ENCODE measurements around the gene RRN3. TPM values are rescaled to one million over a fixed set of nuclear protein-coding genes. Genes with fewer than 3 reads are reported as not detected.
"Not testable (repeated sequence)": the region's sequence is repeated elsewhere in the genome, so short reads cannot be mapped to it uniquely, and the experiment has no call there.

RRN3 gene
- total RNA-seq, 4 donors from 2014 or later = 24.7 to 56.9 (median 38.1) TPM

- TF ChIP-seq, protein P1, sequence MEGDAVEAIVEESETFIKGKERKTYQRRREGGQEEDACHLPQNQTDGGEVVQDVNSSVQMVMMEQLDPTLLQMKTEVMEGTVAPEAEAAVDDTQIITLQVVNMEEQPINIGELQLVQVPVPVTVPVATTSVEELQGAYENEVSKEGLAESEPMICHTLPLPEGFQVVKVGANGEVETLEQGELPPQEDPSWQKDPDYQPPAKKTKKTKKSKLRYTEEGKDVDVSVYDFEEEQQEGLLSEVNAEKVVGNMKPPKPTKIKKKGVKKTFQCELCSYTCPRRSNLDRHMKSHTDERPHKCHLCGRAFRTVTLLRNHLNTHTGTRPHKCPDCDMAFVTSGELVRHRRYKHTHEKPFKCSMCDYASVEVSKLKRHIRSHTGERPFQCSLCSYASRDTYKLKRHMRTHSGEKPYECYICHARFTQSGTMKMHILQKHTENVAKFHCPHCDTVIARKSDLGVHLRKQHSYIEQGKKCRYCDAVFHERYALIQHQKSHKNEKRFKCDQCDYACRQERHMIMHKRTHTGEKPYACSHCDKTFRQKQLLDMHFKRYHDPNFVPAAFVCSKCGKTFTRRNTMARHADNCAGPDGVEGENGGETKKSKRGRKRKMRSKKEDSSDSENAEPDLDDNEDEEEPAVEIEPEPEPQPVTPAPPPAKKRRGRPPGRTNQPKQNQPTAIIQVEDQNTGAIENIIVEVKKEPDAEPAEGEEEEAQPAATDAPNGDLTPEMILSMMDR (IDR thresholded peaks at IDR 0.05) = no peak
- TF ChIP-seq POLR2A (IDR thresholded peaks at IDR 0.05) = no peak
- Histone ChIP-seq H3K36me3 (no peaks in the 10 kb centered on the region), H3K27ac (no peak overlapping the region), H3K4me1 (no peaks in the 10 kb centered on the region), H3K9me3 (no peaks in the 10 kb centered on the region), H3K4me3 (no peak overlapping the region), H3K27me3 (no peaks in the 10 kb centered on the region)
- intact Hi-C loops (cut with DNase I; ENCODE audit: low total_unique reads) = no loop called here
- no peak for DNase-seq
Observed at GRCh38 chr16:15033309-15033707, 60.8 kb downstream of the RRN3 start.

GRCh38 chr16:15032547-15033308 lies 61.3 kb downstream of the RRN3 start:
- no peak overlapping the region for H3K27ac ChIP-seq
- H3K9me3 ChIP-seq = no peaks in the 10 kb centered on the region
- no peaks in the 10 kb centered on the region for H3K4me1 ChIP-seq
- no peak overlapping the region for H3K4me3 ChIP-seq
- intact Hi-C loops (cut with DNase I; ENCODE audit: low total_unique reads) = no loop called here
- no peaks in the 10 kb centered on the region for H3K27me3 ChIP-seq
- H3K36me3 ChIP-seq = no peaks in the 10 kb centered on the region
- TF ChIP-seq, protein P1 (IDR thresholded peaks at IDR 0.05) = no peak
- TF ChIP-seq POLR2A (IDR thresholded peaks at IDR 0.05) = no peak
- no peak for DNase-seq

DNA sequence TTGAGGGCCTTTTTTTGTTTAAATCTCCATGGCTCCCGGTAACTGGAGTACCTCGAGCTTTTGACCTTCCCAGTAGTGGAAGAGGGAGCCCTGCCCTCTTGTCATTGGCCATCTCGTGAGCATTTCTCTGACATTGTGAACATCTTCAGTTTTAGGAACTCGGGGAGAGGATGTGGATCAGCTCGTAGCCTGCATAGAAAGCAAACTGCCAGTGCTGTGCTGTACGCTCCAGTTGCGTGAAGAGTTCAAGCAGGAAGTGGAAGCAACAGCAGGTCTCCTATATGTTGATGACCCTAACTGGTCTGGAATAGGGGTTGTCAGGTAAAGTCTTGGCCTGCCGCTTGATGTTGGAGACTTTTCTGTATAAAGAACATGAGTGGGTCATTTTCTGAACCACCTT lies 62.5 kb downstream of the RRN3 start:
- Histone ChIP-seq H3K27me3 (no peaks in the 10 kb centered on the region), H3K9me3 (no peaks in the 10 kb centered on the region), H3K4me3 (no peak overlapping the region), H3K4me1 (no peaks in the 10 kb centered on the region), H3K36me3 (no peaks in the 10 kb centered on the region), H3K27ac (no peak overlapping the region)
- TF ChIP-seq, protein P1 (IDR thresholded peaks at IDR 0.05) = no peak
- TF ChIP-seq POLR2A (IDR thresholded peaks at IDR 0.05) = no peak
- no peak for DNase-seq
- intact Hi-C loops (cut with DNase I; ENCODE audit: low total_unique reads) = no loop called here

- Histone ChIP-seq H3K9me3 (no peaks in the 10 kb centered on the region), H3K27ac (no peak overlapping the region), H3K4me1 (no peaks in the 10 kb centered on the region), H3K4me3 (no peak overlapping the region), H3K36me3 (no peaks in the 10 kb centered on the region), H3K27me3 (no peaks in the 10 kb centered on the region)
- peak in 1 of 2 donors; percentile 14 for DNase-seq
- TF ChIP-seq POLR2A (IDR thresholded peaks at IDR 0.05) = no peak
- TF ChIP-seq, protein P1 (IDR thresholded peaks at IDR 0.05) = no peak
- intact Hi-C loops (cut with DNase I; ENCODE audit: low total_unique reads) = no loop called here
Observed at GRCh38 chr16:15031179-15031578, 62.9 kb downstream of the RRN3 start.

DNA sequence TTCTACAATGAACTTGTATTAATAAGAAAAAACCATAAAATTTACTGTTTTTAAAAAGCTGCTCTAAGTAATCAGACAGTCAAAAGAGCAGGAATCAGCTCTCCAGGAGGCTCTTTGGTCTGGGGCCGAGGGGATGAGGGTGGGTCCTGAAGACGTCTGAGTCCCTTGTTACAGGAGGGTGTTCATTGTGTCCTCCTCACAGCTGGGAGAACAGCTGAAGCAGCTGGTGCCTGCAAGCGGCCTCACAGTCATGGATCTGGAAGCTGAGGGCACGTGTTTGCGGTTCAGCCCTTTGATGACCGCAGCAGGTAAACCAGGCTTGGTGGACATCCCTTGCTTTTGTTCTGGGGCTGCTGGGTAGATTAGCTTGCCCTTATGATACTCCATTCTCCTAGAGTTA lies 64.3 kb downstream of the RRN3 start:
- intact Hi-C loops (cut with DNase I; ENCODE audit: low total_unique reads); H3K36me3 ChIP-seq; H3K9me3 ChIP-seq; H3K27ac ChIP-seq; H3K27me3 ChIP-seq; H3K4me1 ChIP-seq; H3K4me3 ChIP-seq: not testable (repeated sequence)
- peak in 1 of 2 donors; percentile 11 for DNase-seq

DNA sequence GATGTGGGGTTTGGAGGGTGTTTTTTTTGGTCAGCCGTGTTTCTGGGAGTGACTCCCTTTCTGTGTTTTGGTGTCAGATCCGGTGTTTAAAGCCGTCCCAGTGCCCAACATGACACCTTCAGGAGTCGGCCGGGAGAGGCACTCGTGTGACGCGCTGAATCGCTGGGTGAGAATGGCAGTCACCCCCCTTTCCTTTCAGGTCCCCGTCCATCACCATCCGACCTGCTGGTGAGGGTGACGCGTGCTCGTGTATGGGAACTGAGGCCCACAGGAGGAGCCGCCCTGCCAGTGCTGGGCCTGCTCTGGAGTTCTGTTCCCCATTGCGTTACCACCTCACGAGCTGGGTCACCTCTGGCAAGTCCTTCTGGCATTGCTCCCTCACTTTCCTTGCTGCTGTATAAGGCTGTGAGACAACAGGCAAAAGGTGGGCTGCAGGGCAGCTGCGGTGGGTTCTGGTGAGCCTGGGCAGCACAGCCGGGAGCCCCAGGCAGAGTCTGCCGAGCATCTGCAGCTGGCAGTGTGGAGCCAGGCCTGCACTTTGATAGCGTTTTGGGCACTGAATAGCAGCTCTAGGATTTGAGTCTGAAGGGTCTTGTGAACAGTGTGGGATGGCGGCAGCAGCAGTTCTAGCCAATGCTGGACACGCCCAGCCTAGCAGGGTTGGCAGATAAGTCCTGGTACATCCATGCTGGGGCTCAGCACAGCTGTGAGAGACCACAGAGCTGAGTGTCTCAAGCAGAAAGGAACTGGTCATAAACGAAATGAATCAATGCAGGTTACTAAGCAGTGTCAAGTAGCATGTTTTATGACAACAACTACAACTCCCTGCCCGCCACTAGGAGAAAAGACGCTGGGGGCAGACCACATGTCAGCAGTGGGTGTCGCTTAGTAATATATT lies 65.0 kb downstream of the RRN3 start:
- H3K4me1 ChIP-seq; H3K9me3 ChIP-seq; H3K4me3 ChIP-seq; H3K27me3 ChIP-seq; intact Hi-C loops (cut with DNase I; ENCODE audit: low total_unique reads); H3K27ac ChIP-seq; H3K36me3 ChIP-seq: not testable (repeated sequence)
- peak in 1 of 2 donors; percentile 16 for DNase-seq

- H3K4me1 ChIP-seq; H3K27ac ChIP-seq; intact Hi-C loops (cut with DNase I; ENCODE audit: low total_unique reads); H3K4me3 ChIP-seq; H3K36me3 ChIP-seq; H3K27me3 ChIP-seq; H3K9me3 ChIP-seq; DNase-seq: not testable (repeated sequence)
Observed at GRCh38 chr16:15028345-15028715, 65.7 kb downstream of the RRN3 start.

DNA sequence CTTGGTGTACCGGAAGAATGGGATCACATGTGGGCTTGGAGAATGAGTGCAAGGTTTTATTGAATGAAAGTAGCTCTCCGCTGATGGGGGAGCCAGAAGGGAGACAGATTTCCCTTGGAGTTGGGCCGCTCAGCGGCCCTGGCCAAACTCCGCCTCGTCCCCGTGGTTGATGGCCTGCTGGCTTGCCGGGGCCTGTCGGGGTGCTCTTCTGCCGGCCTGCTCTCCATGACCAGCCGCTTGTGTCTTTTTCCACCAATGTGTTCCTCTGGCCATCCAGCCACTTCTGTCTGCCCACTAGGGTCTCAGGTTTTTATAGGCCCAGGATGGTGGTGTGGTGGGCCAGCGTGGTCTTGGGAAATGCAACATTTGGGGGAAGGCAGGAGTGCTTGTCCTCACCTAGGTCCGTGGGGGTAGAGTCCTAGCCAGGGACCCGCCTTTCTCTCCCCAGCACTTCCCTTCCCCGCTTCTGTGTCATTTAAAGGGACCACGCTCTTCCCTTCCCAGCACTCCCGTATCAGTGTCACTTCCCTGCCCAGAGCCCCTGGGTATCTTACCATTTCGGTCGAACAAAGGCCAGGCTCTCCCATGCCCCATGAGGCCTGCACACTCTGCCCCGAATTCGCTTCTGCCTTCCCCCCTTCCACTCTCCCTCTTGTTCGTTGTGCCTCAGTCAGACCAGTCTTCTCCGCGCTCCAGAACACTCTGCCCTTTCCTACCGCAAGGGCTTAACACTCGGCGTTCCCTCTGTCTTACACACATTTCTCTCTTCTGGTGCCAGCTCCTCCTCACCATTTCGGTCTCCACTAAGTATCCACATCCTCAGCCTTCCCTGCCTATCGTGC lies 66.3 kb downstream of the RRN3 start:
- peak in 1 of 2 donors; percentile 73 for DNase-seq
- H3K4me1 ChIP-seq; H3K27me3 ChIP-seq; H3K27ac ChIP-seq; H3K36me3 ChIP-seq; H3K9me3 ChIP-seq; intact Hi-C loops (cut with DNase I; ENCODE audit: low total_unique reads); H3K4me3 ChIP-seq: not testable (repeated sequence)
